ENCODE results near the gene GPN1. TPM values are rescaled to one million over a fixed set of nuclear protein-coding genes. Genes with fewer than 3 reads are reported as not detected.

Gene GPN1
- total and polyA plus RNA-seq, 7 donors: 24.2 to 57.1 (median 27.8) TPM

GRCh38 chr2:27664622-27665363, 35.9 kb downstream of the GPN1 start:
- no peak for TF ChIP-seq CTCF (IDR thresholded peaks at IDR 0.05)

DNA sequence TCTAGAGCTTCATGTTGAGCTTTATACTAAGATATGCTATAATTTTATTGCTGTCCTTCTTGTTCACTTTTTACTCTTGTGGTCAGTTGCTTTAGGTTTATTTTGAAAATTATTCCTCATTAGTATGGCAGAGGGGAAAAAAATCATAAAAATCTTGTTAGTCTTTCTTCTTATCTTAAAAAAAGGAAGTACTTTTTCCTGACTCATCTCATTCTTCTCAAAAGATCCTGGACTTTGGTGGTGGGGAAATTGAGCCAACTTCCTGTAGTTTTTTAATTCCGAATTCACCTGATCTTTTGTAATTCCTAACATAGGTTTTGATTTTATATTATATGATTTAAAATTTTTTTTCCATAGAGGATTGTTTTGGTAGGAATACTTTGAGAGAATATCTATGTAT, 38.6 kb downstream of the GPN1 start:
- H3K27me3 ChIP-seq (ENCODE audit: insufficient read depth in 3 of 3, low read length in 2 of 3): no peaks in the 10 kb centered on the region
- no peak for TF ChIP-seq CTCF (IDR thresholded peaks at IDR 0.05)
- H3K36me3 ChIP-seq (ENCODE audit: insufficient read depth in 1 of 2, low read depth in 1 of 2): peaks cover 0 to 71% of the 10 kb centered on the region in 2 donors
- no peak overlapping the region for H3K27ac ChIP-seq
- no peak overlapping the region for H3K4me3 ChIP-seq
- intact Hi-C loops (cut with DNase I): no loop called here
- peaks cover 20% of the 10 kb centered on the region for H3K4me1 ChIP-seq
- no peak for ATAC-seq
- no peaks in the 10 kb centered on the region for H3K9me3 ChIP-seq
- DNase-seq: no peak
- WGBS, 3 donors: 74 to 81% (median 80%) methylated on average over 1 of the region's 1 CpG

More at GRCh38 chr2:27664622-27665363, 35.9 kb downstream of the GPN1 start:
- peaks cover 31% of the 10 kb centered on the region for H3K4me1 ChIP-seq
- H3K9me3 ChIP-seq: no peaks in the 10 kb centered on the region
- 85 to 88% (median 86%) methylated on average over 16 of the region's 16 CpGs for WGBS, 3 donors
- H3K27ac ChIP-seq: peak overlapping the region; percentile 89
- ATAC-seq (no peak), DNase-seq (no peak)
- no peaks in the 10 kb centered on the region for H3K27me3 ChIP-seq (ENCODE audit: insufficient read depth in 3 of 3, low read length in 2 of 3)
- H3K36me3 ChIP-seq (ENCODE audit: insufficient read depth in 1 of 2, low read depth in 1 of 2): peaks cover 7 to 71% of the 10 kb centered on the region in 2 donors
- peak overlapping the region; percentile 97 for H3K4me3 ChIP-seq
- intact Hi-C loops (cut with DNase I): loop anchor here in 1 of 2 donors (5.0 kb wide), 1 partner anchor 37 kb away; the partner anchor contains the start of genes CCDC121 and GPN1

DNA sequence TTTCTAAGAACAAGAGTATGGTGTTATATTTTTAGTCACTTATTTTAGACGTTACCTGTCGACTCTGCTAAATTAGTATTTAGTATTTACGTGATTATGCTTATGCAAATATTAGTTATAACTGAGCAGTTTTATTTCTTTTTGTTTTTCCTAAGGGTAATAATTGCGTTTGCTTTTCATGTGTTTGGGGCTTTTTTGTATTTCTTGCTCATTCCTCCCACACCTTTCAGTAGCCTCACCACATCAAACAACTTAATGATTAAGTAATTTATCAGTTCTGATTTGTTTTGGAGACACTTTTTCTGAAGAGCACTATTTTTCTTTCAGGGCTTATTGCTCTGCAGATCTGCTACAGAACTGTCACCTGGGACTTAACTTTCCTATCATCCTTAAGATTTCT, 42.4 kb downstream of the GPN1 start:
- Histone ChIP-seq H3K4me3 (no peak overlapping the region), H3K9me3 (no peaks in the 10 kb centered on the region), H3K36me3 (ENCODE audit: insufficient read depth in 1 of 2, low read depth in 1 of 2) (peaks cover 3 to 87% of the 10 kb centered on the region in 2 donors), H3K27ac (no peak overlapping the region), H3K4me1 (no peaks in the 10 kb centered on the region), H3K27me3 (ENCODE audit: insufficient read depth in 3 of 3, low read length in 2 of 3) (no peaks in the 10 kb centered on the region)
- 87 to 96% (median 92%) methylated on average over 4 of the region's 4 CpGs for WGBS, 3 donors
- TF ChIP-seq CTCF (IDR thresholded peaks at IDR 0.05): no peak
- DNase-seq: no peak
- ATAC-seq: no peak
- intact Hi-C loops (cut with DNase I): no loop called here

DNA sequence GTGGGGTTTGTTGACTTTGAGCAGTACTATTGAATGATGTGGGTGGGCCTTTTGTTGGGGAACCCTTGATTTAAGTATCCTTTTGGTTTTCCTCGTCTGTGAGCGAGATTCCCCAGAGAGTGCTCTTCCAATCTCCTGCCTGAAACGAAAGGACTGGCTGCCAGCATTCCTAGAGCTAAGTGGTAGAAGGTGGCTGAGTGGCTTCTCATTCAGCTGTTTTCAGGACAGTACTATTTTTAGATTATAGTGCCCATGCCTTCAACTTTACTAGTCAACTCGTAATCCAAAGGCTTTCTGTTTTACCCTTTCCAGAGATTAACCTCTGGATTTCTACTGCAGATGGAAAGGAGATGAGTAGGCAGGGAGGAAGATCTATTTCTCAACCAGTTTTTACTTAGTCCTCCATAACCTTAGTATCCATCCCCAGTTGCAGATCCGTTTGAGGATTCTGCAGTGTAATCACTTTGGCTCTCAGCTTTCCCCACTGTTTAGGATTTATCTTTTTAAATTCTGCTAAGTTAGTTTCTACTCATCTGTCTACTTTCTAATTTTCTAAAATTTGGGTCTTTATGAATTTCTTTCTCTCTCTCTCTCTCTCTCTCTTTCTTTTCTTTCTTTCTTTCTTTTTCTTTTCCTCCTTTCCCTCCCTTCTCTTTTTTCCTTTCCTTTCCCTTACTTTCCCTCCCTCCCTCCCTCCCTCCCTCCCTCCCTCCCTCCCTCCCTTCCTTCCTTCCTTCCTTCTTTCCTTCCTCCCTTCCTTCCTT, 44.1 kb downstream of the GPN1 start:
- H3K27me3 ChIP-seq (ENCODE audit: insufficient read depth in 3 of 3, low read length in 2 of 3): no peaks in the 10 kb centered on the region
- no peaks in the 10 kb centered on the region for H3K9me3 ChIP-seq
- peak overlapping the region; percentile 50 for H3K27ac ChIP-seq
- DNase-seq (no peak), ATAC-seq (peak; percentile 84 to 95 (median 91))
- intact Hi-C loops (cut with DNase I): no loop called here
- WGBS, 3 donors: 18 to 37% (median 23%) methylated on average over 5 of the region's 5 CpGs
- TF ChIP-seq CTCF (IDR thresholded peaks at IDR 0.05): no peak
- H3K36me3 ChIP-seq (ENCODE audit: insufficient read depth in 1 of 2, low read depth in 1 of 2): peaks cover 3 to 87% of the 10 kb centered on the region in 2 donors
- no peak overlapping the region for H3K4me3 ChIP-seq
- H3K4me1 ChIP-seq: no peaks in the 10 kb centered on the region
